Measurements from ENCODE around the gene ZMYND10.

The ZMYND10 gene

DNA sequence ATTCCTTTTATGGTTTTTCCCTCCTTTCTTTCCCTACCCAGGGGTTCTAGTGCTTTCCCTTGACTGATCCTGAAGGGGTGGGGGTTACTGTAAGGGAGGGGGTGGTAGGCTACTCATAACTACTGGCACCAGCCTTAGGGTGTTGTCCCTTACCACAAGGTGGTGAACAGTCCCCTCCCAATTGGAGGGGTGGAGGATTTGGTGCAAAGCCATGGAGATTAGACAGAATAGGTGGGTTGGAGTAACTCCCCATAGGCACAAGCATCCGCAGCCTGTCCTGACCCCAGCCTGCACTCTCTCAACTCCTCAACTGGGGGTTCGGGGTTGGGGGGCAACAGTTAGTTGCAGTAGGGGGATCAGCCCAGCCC is 20.4 kb downstream of the ZMYND10 start:
- Mint-ChIP-seq H3K27ac (no peak overlapping the region), H3K36me3 (ENCODE audit: low read depth) (no peaks in the 10 kb centered on the region), H3K4me1 (peaks cover 40% of the 10 kb centered on the region), H3K9me3 (no peaks in the 10 kb centered on the region), H3K27me3 (ENCODE audit: low read depth, poor library complexity) (peaks cover 9% of the 10 kb centered on the region), H3K4me3 (no peak overlapping the region)
- TF ChIP-seq, protein P1, sequence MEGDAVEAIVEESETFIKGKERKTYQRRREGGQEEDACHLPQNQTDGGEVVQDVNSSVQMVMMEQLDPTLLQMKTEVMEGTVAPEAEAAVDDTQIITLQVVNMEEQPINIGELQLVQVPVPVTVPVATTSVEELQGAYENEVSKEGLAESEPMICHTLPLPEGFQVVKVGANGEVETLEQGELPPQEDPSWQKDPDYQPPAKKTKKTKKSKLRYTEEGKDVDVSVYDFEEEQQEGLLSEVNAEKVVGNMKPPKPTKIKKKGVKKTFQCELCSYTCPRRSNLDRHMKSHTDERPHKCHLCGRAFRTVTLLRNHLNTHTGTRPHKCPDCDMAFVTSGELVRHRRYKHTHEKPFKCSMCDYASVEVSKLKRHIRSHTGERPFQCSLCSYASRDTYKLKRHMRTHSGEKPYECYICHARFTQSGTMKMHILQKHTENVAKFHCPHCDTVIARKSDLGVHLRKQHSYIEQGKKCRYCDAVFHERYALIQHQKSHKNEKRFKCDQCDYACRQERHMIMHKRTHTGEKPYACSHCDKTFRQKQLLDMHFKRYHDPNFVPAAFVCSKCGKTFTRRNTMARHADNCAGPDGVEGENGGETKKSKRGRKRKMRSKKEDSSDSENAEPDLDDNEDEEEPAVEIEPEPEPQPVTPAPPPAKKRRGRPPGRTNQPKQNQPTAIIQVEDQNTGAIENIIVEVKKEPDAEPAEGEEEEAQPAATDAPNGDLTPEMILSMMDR (IDR thresholded peaks at IDR 0.05): no peak
- no peak for DNase-seq

DNA sequence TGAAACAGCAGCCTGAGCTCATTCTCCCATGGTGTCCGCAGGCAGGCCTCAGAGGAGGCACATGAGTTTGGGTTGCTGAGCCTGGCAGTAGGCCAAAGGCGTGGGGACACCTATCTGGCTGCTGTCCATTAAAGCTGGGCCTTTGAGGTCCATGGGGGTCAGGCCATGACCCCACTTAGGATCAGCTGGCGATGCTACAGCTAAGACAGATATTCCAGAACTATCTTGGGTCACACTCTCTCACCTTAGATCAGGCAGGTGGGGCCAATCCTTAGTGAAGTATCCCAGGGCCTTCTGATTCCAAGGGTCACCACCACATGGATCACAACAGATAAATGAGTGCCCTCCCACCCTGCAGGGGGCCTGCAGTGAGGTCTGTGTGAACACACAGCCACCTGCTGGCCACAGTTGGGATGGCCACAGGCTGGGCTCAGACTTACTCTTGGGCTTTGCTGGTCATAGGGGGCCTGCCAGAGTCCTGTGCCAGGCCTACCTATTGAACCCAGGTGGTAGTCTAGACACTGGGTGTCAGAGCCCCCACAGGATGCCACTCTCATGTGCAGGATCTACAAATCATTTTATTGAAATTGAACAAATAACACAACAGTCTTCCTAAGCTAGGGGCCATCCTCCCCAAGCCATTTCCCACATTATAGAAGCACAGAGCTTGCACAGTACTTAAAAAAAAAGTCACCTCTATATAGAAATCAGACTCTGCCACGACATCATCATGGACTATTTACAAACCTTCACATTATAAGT is 21.0 kb downstream of the ZMYND10 start:
- Mint-ChIP-seq H3K27me3 (ENCODE audit: low read depth, poor library complexity) (peaks cover 9% of the 10 kb centered on the region), H3K36me3 (ENCODE audit: low read depth) (peaks cover 3% of the 10 kb centered on the region), H3K27ac (no peak overlapping the region), H3K9me3 (no peaks in the 10 kb centered on the region), H3K4me1 (peaks cover 46% of the 10 kb centered on the region), H3K4me3 (peak overlapping the region; percentile 34)
- TF ChIP-seq, protein P1 (IDR thresholded peaks at IDR 0.05): peak; percentile 87
- DNase-seq: peak; percentile 85

DNA sequence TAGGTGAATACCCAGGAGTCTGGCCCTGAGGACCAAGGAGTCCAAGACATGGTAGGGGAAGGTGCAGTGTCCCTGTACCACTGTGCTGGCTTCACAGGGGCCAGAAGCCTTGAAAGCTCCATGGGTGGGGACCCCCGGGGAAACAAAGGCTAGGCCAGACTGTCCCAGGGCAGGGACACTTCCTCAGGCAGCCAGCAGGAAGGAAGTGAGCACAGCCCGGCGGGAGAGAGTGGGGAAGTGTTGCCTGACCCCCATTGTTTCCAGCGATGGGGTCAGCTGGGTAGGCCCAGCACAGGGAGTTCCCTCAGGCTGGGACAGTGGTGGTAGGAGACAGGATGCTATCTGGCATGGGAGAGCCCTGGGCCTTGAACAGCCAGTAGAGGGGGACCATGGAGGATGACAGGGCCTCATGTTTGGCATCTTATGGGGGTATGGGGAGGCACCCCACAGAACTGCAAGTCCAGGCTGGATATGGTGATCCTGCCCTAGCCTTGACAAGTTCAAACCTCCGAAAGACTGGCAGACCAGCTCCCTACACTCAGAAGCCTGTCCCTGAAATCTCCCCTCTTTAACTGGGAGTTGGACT is 21.8 kb downstream of the ZMYND10 start:
- no peak overlapping the region for H3K4me3 Mint-ChIP-seq
- no peak overlapping the region for H3K27ac Mint-ChIP-seq
- peaks cover 54% of the 10 kb centered on the region for H3K4me1 Mint-ChIP-seq
- H3K9me3 Mint-ChIP-seq: no peaks in the 10 kb centered on the region
- TF ChIP-seq, protein P1 (IDR thresholded peaks at IDR 0.05): no peak
- peaks cover 9% of the 10 kb centered on the region for H3K27me3 Mint-ChIP-seq (ENCODE audit: low read depth, poor library complexity)
- DNase-seq: no peak
- peaks cover 12% of the 10 kb centered on the region for H3K36me3 Mint-ChIP-seq (ENCODE audit: low read depth)

DNA sequence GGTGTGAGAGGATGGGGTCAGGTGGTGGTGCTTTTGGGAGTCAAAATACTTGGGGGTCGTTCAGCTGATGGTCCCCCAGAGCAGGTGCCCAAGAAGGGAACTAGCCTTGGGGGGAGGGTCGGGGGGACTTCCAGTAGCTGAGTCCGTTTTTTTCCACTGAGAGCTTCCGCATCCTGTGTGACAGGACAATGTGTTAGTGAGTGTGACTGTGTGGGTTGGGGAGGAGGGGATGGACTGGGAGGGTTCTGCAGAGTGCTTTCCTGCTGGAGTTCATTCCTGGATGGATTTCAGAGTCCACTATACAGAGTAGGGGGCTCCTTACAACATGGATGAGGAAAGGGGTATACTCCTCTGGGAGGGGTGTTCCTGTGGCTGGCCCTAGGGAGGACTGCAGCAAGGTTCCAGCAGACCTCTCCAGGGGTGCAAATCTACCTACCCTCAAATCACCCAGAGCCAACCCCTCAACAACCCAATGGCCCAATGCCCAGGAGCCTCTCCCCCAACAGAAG is 22.4 kb downstream of the ZMYND10 start:
- H3K36me3 Mint-ChIP-seq (ENCODE audit: low read depth): peaks cover 16% of the 10 kb centered on the region
- peak overlapping the region; percentile 84 for H3K4me3 Mint-ChIP-seq
- no peak for DNase-seq
- peaks cover 54% of the 10 kb centered on the region for H3K4me1 Mint-ChIP-seq
- TF ChIP-seq, protein P1 (IDR thresholded peaks at IDR 0.05): no peak
- no peaks in the 10 kb centered on the region for H3K9me3 Mint-ChIP-seq
- peaks cover 9% of the 10 kb centered on the region for H3K27me3 Mint-ChIP-seq (ENCODE audit: low read depth, poor library complexity)
- no peak overlapping the region for H3K27ac Mint-ChIP-seq

DNA sequence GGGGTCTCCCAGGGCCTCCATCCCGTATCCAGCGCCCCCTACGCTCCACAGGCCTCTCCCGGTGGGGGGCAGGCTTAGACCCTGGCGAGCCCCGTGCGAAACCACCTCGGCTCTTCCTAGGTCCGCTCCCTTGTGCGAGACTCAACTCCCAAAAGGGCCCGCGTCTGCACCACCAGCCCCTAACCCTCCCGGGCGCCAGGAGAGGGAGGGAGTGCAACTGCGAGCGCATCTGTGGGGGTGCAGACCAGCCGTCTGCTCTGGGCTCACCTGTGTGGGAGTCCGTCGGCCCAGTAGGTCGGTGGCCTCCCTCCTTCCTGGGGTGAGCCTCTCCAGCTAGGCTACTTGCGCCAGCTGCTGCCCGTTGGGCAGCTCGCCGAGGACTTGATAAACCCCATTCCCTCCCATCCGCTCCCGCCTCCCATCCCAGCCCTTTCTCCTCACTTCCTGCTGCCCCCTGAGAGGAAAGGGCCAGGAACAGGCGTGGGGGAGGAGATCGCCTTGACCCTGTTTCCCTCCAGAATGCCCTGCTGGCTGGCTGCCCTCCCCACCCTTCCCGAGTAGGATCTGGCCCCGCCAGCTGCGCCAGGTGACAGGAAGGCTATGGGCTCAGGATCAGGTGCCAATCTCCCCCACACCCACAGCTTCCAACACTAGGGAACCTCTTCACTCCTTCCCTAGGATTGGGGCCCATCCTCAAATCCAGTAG is 23.0 kb downstream of the ZMYND10 start, which contains the start of gene HYAL2:
TSS of gene HYAL2 (minus strand) at position 360 of the 706 bp plus-strand sequence. CDS start 2,256 bp downstream, outside the sequence.
- peak within 1 kb of the TSS; percentile 100 for H3K27ac Mint-ChIP-seq
- H3K4me3 Mint-ChIP-seq: peak within 1 kb of the TSS; percentile 84
- TF ChIP-seq, protein P1 (IDR thresholded peaks at IDR 0.05): no peak
- H3K27me3 Mint-ChIP-seq (ENCODE audit: low read depth, poor library complexity): peaks cover 9% of the 10 kb centered on the region
- no peak for DNase-seq
- H3K36me3 Mint-ChIP-seq (ENCODE audit: low read depth): peaks cover 16% of the 10 kb centered on the region
- H3K4me1 Mint-ChIP-seq: peaks cover 56% of the 10 kb centered on the region
- no peaks in the 10 kb centered on the region for H3K9me3 Mint-ChIP-seq

All from nephron progenitor cell (in vitro differentiated cells).